ENCODE data around the gene DDHD1. TPM values are rescaled to one million over a fixed set of nuclear protein-coding genes. Genes with fewer than 3 reads are reported as not detected.

The DDHD1 gene
- total RNA-seq, 1 donor, result 30.0 TPM

DNA sequence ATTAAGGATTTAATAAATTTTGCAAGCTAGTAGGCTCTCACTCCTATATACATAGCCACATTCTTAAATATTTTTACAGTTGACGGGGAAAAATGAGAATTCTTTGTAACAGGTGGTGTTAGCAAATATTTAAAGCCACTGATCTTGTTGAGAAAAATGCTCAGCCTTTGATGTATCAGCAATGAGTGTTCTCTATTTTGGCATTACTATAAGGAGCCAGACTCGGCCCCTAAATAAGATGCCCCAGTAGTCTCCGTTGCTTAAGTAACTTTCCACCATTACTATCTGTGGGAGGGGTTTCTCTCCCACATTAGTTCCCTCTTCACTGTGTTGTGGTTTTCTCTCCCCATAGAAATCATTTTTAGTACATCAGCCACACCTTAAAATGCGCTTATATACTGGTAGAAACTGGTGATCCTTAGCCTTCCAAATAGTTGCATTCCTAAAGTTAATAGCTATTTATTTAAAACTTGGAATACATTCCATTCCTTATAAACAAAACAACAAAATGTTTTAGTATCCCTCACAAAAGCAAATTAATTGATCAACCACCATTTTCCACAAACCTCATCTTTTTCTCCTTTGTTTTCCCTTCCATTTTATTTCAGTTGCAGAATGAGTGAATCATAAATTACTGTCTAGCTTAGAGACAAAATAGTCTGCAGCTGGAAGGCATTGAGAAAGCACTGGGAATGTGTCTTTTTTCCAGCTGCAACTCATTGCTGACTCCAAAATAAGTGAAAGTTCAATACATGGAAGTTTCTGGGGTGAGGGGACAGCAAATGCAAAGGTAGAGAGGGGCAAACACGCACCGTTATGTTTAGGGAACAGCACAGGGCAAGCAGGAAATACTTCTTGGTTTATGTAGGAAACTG, 117.5 kb downstream of the DDHD1 start:
- Histone ChIP-seq H3K27me3 (ENCODE audit: insufficient read depth, low read length) (no peaks in the 10 kb centered on the region), H3K36me3 (ENCODE audit: insufficient read depth, low read length) (no peaks in the 10 kb centered on the region), H4K20me1 (ENCODE audit: insufficient read depth, low read length) (no peaks in the 10 kb centered on the region), H3K9me3 (ENCODE audit: low read depth, low read length) (no peaks in the 10 kb centered on the region), H3K4me2 (ENCODE audit: insufficient read depth, low read length) (no peak overlapping the region), H3K79me2 (ENCODE audit: insufficient read depth, low read length) (no peaks in the 10 kb centered on the region), H3K4me3 (ENCODE audit: insufficient read depth, low read length) (no peak overlapping the region), H3K27ac (ENCODE audit: low read depth, low read length) (peak overlapping the region; percentile 25), H2AFZ (ENCODE audit: low read length) (no peak overlapping the region), H3K4me1 (ENCODE audit: insufficient read depth, low read length) (peaks cover 42% of the 10 kb centered on the region)
- no peak for DNase-seq (ENCODE audit: insufficient read length, low spot score, missing footprints)
- no peak for TF ChIP-seq CTCF (IDR thresholded peaks at IDR 0.05; ENCODE audit: extremely low read depth, low read depth, low read length)

DNA sequence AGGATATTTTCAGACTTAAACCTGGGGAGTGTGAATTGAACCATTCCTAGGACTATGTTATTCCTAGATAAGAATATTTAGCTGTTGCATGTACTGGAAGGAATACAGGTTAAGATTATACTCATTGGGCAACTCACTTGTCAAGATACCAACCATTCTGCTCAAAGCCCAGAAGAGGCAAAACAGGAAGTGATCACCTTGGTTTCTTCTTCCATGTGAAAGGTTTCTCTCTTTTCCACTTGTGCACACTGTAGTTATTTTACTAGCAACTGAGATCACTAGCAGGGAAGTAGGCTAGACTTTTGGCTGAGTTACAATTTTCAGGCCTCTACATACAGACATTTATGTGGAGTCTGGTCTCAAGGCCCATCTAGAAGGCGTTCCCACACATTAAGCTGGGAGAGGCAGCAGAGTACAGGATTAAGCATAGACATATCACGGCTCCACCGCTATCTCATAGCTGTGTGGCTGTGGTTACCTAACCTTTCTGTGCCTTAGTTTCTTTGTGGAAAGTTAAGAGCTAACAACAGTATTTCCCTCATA, 118.4 kb downstream of the DDHD1 start:
- H2AFZ ChIP-seq (ENCODE audit: low read length), result no peak overlapping the region
- no peak for DNase-seq (ENCODE audit: insufficient read length, low spot score, missing footprints)
- H4K20me1 ChIP-seq (ENCODE audit: insufficient read depth, low read length), result no peaks in the 10 kb centered on the region
- no peak overlapping the region for H3K4me3 ChIP-seq (ENCODE audit: insufficient read depth, low read length)
- no peaks in the 10 kb centered on the region for H3K36me3 ChIP-seq (ENCODE audit: insufficient read depth, low read length)
- peak overlapping the region; percentile 25 for H3K27ac ChIP-seq (ENCODE audit: low read depth, low read length)
- no peak for TF ChIP-seq CTCF (IDR thresholded peaks at IDR 0.05; ENCODE audit: extremely low read depth, low read depth, low read length)
- H3K4me2 ChIP-seq (ENCODE audit: insufficient read depth, low read length), result no peak overlapping the region
- H3K27me3 ChIP-seq (ENCODE audit: insufficient read depth, low read length), result no peaks in the 10 kb centered on the region
- no peaks in the 10 kb centered on the region for H3K79me2 ChIP-seq (ENCODE audit: insufficient read depth, low read length)
- H3K4me1 ChIP-seq (ENCODE audit: insufficient read depth, low read length), result peaks cover 42% of the 10 kb centered on the region
- no peaks in the 10 kb centered on the region for H3K9me3 ChIP-seq (ENCODE audit: low read depth, low read length)

GRCh38 chr14:53034036-53034435, 119.1 kb downstream of the DDHD1 start:
- H3K4me3 ChIP-seq (ENCODE audit: insufficient read depth, low read length), result no peak overlapping the region
- H3K27ac ChIP-seq (ENCODE audit: low read depth, low read length), result no peak overlapping the region
- no peaks in the 10 kb centered on the region for H3K36me3 ChIP-seq (ENCODE audit: insufficient read depth, low read length)
- no peaks in the 10 kb centered on the region for H4K20me1 ChIP-seq (ENCODE audit: insufficient read depth, low read length)
- no peaks in the 10 kb centered on the region for H3K9me3 ChIP-seq (ENCODE audit: low read depth, low read length)
- H3K27me3 ChIP-seq (ENCODE audit: insufficient read depth, low read length), result no peaks in the 10 kb centered on the region
- H3K4me2 ChIP-seq (ENCODE audit: insufficient read depth, low read length), result no peak overlapping the region
- H2AFZ ChIP-seq (ENCODE audit: low read length), result no peak overlapping the region
- TF ChIP-seq CTCF (IDR thresholded peaks at IDR 0.05; ENCODE audit: extremely low read depth, low read depth, low read length), result no peak
- peaks cover 42% of the 10 kb centered on the region for H3K4me1 ChIP-seq (ENCODE audit: insufficient read depth, low read length)
- H3K79me2 ChIP-seq (ENCODE audit: insufficient read depth, low read length), result no peaks in the 10 kb centered on the region
- no peak for DNase-seq (ENCODE audit: insufficient read length, low spot score, missing footprints)

GRCh38 chr14:53032838-53033390, 120.2 kb downstream of the DDHD1 start:
- no peaks in the 10 kb centered on the region for H4K20me1 ChIP-seq (ENCODE audit: insufficient read depth, low read length)
- H3K9me3 ChIP-seq (ENCODE audit: low read depth, low read length), result no peaks in the 10 kb centered on the region
- TF ChIP-seq CTCF (IDR thresholded peaks at IDR 0.05; ENCODE audit: extremely low read depth, low read depth, low read length), result no peak
- H3K36me3 ChIP-seq (ENCODE audit: insufficient read depth, low read length), result no peaks in the 10 kb centered on the region
- H3K4me1 ChIP-seq (ENCODE audit: insufficient read depth, low read length), result peaks cover 42% of the 10 kb centered on the region
- no peaks in the 10 kb centered on the region for H3K79me2 ChIP-seq (ENCODE audit: insufficient read depth, low read length)
- no peak overlapping the region for H2AFZ ChIP-seq (ENCODE audit: low read length)
- no peak overlapping the region for H3K4me3 ChIP-seq (ENCODE audit: insufficient read depth, low read length)
- H3K4me2 ChIP-seq (ENCODE audit: insufficient read depth, low read length), result peak overlapping the region; percentile 54
- H3K27me3 ChIP-seq (ENCODE audit: insufficient read depth, low read length), result no peaks in the 10 kb centered on the region
- DNase-seq (ENCODE audit: insufficient read length, low spot score, missing footprints), result no peak
- peak overlapping the region; percentile 55 for H3K27ac ChIP-seq (ENCODE audit: low read depth, low read length)

All from osteoblast (primary cell).